ENCODE data around the gene SNX25. TPM values are rescaled to one million over a fixed set of nuclear protein-coding genes. Genes with fewer than 3 reads are reported as not detected.
A peak's percentile ranks its signal among the peaks of the same experiment; 100 is the strongest.

Gene SNX25
- total and polyA plus RNA-seq, 2 of the 13 experiments (the other 11 are each of a cell fraction or from before 2014, with no cell fraction given) = 23.4 to 23.5 TPM

- no peak for TF ChIP-seq ZNF407 (CRISPR knock-in tag; IDR thresholded peaks at IDR 0.05; ENCODE audit: not compliant biosample characterization)
- TF ChIP-seq FOXP4 (CRISPR knock-in tag; IDR thresholded peaks at IDR 0.05) = peak; percentile 69
These were observed at the start of gene SNX25 (continued) for GRCh38 chr4:185209031-185209851.
